Thoracic aorta (tissue), 2 donors: ENCODE data around the gene FAT2. TPM values are rescaled to one million over a fixed set of nuclear protein-coding genes. Genes with fewer than 3 reads are reported as not detected.

Experiments
- ATAC-seq: fragments of 150-250 bp; one replicate; pipeline ENCODE4 v1.8.0; 2017; ENCODE audit warnings: low read depth; ENCODE audit not compliant: insufficient number of reproducible peaks, low FRiP score
- DNase-seq: peaks from one replicate; pipeline ENCODE4 v3.0.0-alpha.2; 2020; ENCODE audit warnings: low spot score
- H3K27ac ChIP-seq, 2 donors: fragments of 200-600 bp; sonication (generic); 1 replicate in 1 of 2; 2 replicates in 1 of 2; pipeline ENCODE4 v1.5.1; 2016; ENCODE audit warnings: mild to moderate bottlenecking in 2 of 2, moderate library complexity in 2 of 2
- H3K27me3 ChIP-seq: fragments of 200-600 bp; sonication (generic); replicated peaks from 2 replicates; pipeline ENCODE4 v1.6.0; 2016; ENCODE audit warnings: mild to moderate bottlenecking; ENCODE audit not compliant: insufficient read depth
- H3K36me3 ChIP-seq: fragments of 200-600 bp; sonication (generic); one replicate; pipeline ENCODE4 v1.5.1; 2016
- H3K4me1 ChIP-seq, 2 donors: fragments of 200-600 bp; sonication (generic); 1 replicate in 1 of 2; 2 replicates in 1 of 2; pipeline versions ENCODE4 v1.5.1 to v1.6.0; 2016; ENCODE audit warnings: low read depth in 2 of 2, mild to moderate bottlenecking in 1 of 2; ENCODE audit not compliant: control insufficient read depth in 1 of 2
- H3K4me3 ChIP-seq: fragments of 200-600 bp; sonication (generic); 2 replicates; pipeline ENCODE4 v1.5.1; 2016; ENCODE audit warnings: mild to moderate bottlenecking
- H3K9me3 ChIP-seq: fragments of 200-600 bp; sonication (generic); 2 replicates; pipeline ENCODE4 v1.5.1; 2016
- CTCF ChIP-seq: fragments of 200-600 bp; sonication (generic); IDR thresholded peaks from one replicate; pipeline ENCODE4 v1.5.1; 2019; ENCODE audit warnings: antibody characterized with exemption
- total RNA-seq, 2 donors: library from RNA; depleted of rRNA; stranded (reverse); fragments of >200 nt; gene quantifications; one replicate each; pipeline versions ENCODE4 v1.1.0 to v1.2.3, GENCODE V29; 2016

Gene FAT2
- total RNA-seq, 2 donors from 2014 or later: 0.14 TPM; not detected in 1

DNA sequence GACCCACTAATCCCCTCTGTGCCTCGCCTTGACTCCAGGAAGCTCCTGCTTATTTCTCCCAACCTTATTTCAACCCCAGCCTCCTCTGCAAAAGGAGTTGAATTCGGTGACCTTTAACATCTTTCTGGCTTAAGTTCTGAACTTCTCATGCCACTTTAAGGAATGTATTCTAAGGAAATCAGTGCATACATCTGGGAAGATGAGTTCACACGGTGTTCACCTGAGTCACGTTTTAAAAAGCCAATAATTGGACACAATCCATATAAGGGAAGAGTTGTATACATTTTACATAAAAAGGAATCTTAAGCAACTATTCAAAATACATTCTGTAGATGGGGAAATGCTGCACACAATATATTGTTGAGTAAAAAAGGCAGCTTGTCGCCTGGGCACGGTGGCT is 33.2 kb downstream of the FAT2 start:
- no peak overlapping the region for H3K27ac ChIP-seq
- H3K36me3 ChIP-seq: no peaks in the 10 kb centered on the region
- H3K4me3 ChIP-seq: no peak overlapping the region
- TF ChIP-seq CTCF: no peak
- no peak for DNase-seq
- H3K9me3 ChIP-seq: no peaks in the 10 kb centered on the region
- H3K27me3 ChIP-seq: no peaks in the 10 kb centered on the region
- no peak for ATAC-seq
- no peaks in the 10 kb centered on the region for H3K4me1 ChIP-seq

GRCh38 chr5:151557466-151557865 is 33.7 kb downstream of the FAT2 start:
- Histone ChIP-seq H3K4me1 (no peaks in the 10 kb centered on the region), H3K9me3 (no peaks in the 10 kb centered on the region), H3K27me3 (no peaks in the 10 kb centered on the region), H3K4me3 (no peak overlapping the region), H3K36me3 (no peaks in the 10 kb centered on the region), H3K27ac (no peak overlapping the region)
- DNase-seq (no peak), ATAC-seq (no peak)
- TF ChIP-seq CTCF: no peak

DNA sequence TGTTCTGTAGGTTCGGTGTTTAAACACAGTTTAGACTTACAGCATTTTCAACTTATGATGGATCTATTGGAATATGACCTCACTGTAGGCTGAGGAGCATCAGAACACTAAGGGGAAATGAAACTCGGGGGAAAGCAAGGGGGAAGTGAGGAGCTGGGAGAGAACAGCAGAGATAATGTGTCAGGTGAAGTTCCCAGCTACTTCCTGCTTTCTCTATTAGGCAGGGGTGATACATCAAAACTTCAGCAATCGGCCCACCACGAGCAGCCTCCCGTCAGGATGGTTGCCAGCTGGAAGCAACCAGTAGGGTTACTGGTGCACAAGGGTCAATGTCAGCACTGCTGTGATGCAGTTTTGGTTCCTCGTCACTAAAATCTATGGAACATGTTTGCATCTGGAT is 34.3 kb downstream of the FAT2 start:
- Histone ChIP-seq H3K36me3 (no peaks in the 10 kb centered on the region), H3K27me3 (no peaks in the 10 kb centered on the region), H3K27ac (no peak overlapping the region), H3K9me3 (no peaks in the 10 kb centered on the region), H3K4me3 (no peak overlapping the region), H3K4me1 (no peaks in the 10 kb centered on the region)
- no peak for TF ChIP-seq CTCF
- ATAC-seq (no peak), DNase-seq (no peak)

DNA sequence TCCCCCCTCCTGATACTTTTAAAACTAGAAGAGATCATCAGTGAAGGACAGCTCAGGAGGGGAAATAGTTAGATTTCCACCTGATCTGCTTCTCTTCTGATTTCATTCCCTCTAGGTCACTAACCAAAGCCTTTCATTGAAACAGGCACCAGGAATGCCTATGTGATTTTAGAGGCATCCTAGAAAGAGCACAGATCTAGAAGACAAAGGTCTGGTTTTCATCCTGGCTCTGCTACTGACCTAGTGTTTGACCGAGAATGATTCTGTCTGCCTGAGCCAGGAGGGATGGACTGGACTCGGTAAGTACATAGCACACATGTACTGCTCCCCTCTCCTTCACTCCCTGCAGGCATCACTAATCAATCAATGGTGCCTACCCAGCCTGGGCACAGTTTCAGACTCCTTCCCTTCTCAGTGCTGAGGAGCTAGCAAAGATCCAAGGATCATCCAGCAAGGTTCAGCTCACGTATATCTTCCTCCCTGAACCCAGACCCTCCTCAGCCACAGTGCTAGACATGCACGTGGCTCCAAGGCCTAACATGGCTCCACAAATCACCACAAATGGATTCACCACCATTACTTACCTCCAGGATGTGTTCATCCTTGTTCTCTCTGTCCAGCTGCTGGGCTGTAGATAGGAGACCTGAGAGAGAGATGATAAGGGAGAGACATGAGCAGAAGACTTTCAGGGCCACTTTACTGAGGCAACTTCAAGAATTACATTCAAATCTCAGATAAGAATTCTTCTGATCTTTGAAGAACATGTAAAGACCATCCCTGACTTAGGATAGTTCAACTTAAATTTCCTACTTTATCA is 35.2 kb downstream of the FAT2 start:
- Histone ChIP-seq H3K4me1 (no peaks in the 10 kb centered on the region), H3K27me3 (no peaks in the 10 kb centered on the region), H3K9me3 (no peaks in the 10 kb centered on the region), H3K36me3 (no peaks in the 10 kb centered on the region), H3K27ac (no peak overlapping the region), H3K4me3 (no peak overlapping the region)
- TF ChIP-seq CTCF: no peak
- ATAC-seq (peak; percentile 11), DNase-seq (no peak)

- H3K27me3 ChIP-seq: no peaks in the 10 kb centered on the region
- ATAC-seq: no peak
- H3K27ac ChIP-seq: no peak overlapping the region
- H3K4me3 ChIP-seq: no peak overlapping the region
- no peaks in the 10 kb centered on the region for H3K9me3 ChIP-seq
- no peak for DNase-seq
- no peaks in the 10 kb centered on the region for H3K36me3 ChIP-seq
- H3K4me1 ChIP-seq: no peaks in the 10 kb centered on the region
- TF ChIP-seq CTCF: no peak
Measured at GRCh38 chr5:151553695-151554094, 37.4 kb downstream of the FAT2 start.
